Measurements from ENCODE around the gene PAQR5.
"Not testable (repeated sequence)": the region's sequence is repeated elsewhere in the genome, so short reads cannot be mapped to it uniquely, and the experiment has no call there.

The PAQR5 gene, protein sequence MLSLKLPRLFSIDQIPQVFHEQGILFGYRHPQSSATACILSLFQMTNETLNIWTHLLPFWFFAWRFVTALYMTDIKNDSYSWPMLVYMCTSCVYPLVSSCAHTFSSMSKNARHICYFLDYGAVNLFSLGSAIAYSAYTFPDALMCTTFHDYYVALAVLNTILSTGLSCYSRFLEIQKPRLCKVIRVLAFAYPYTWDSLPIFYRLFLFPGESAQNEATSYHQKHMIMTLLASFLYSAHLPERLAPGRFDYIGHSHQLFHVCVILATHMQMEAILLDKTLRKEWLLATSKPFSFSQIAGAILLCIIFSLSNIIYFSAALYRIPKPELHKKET

GRCh38 chr15:69298697-69299441 is at the start of gene PAQR5:
PAQR5 (plus strand) TSS chr15:69298912; CDS start chr15:69360081, 61,169 bp downstream.
- DNase-seq (ENCODE audit: low read depth) = no peak

DNA sequence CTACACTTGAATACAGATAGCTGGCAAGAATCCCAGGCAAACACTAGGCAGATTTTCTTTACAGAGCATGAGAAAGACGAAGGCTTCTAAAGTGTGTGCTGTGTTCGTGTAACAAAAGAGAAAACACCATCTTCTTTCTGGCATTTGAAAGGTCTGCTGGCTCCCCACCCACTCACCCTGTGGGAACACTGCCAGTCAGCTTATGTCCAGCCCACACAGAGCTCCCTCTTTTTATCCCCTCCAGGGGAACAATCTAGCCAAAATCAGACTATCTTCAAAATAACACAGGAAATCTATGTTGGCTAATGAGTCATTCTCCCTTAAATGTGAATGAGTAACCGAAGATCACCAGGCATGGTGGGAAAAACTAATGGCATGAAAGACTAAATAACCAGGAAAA is 45.6 kb upstream of the PAQR5 start:
- no peak for DNase-seq (ENCODE audit: low read depth)

- no peak for DNase-seq (ENCODE audit: low read depth)
These were observed 33.3 kb upstream of the PAQR5 start for GRCh38 chr15:69265347-69265955.

GRCh38 chr15:69271217-69271616 is 27.5 kb upstream of the PAQR5 start:
- no peak for DNase-seq (ENCODE audit: low read depth)

DNA sequence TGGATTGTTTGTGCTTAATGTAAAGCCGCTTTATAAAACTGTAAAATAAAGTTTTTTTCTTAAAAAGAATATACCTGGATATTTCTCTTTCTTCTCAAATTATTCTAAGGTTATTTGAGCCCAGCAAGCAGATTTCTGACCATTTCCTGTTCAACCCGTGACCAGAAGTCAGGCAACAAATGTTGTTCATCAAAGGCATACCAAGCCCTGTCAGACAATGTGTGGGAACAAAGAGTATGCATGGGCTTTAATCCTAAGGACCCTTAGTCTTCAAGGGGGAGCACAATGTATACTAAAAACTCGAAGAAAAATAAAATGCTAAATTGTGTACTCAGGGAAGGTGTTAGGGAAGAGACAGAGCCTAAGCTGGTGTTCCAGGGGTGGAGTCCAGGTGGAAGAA is 26.6 kb upstream of the PAQR5 start:
- no peak for DNase-seq (ENCODE audit: low read depth)

DNA sequence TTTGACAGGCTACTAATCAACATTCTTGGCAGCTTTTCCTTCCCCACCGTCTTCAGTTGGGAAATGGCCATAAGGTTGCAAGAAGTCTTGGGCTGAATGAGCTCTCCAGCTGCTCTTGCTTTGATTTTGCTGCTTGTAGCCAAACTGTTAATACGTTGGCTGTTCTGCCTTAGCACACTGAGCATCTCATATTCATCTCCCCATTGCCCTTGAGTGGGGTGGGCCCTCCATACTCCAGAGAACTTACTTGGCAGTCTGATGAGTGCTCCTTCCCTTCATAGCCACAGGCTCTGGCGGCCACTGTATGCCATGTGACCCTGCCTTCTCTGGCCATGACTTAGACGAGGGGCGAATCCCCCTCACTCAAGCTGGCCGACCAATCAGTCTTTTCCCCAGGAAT is 25.8 kb upstream of the PAQR5 start:
- no peak for DNase-seq (ENCODE audit: low read depth)

DNA sequence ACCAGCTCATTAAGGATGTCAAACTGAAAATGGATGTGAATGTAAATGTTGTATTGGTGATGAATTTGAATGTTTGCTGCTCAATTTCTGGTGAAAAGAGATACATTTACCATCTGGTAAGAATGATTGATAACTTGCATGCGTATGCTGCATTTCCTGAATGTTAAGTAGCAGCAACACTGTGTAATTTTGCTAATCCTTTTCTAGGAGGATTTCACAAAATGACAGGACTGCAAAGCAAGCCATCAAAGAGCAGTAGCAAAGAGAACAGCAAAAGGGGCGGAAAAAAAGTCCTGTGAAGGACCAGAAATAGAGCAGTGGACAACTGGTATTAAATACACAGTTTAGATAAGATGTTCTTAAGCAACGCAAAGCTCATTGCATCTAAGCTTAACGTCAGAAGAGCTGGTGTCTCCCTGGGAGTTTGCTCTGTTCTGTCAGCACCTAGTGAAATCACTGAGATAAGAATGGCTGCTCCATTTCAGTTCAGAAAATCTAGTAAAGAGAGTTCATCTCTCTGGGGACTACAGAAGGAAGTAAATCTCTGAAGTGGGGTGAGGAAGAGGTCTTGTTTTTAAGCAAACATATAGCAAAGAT is 23.5 kb upstream of the PAQR5 start:
- DNase-seq (ENCODE audit: low read depth) = no peak

GRCh38 chr15:69275933-69276560 is 22.7 kb upstream of the PAQR5 start:
- DNase-seq (ENCODE audit: low read depth) = no peak

- no peak for DNase-seq (ENCODE audit: low read depth)
These were observed 21.4 kb upstream of the PAQR5 start for GRCh38 chr15:69277316-69277715.

- DNase-seq (ENCODE audit: low read depth) = no peak
These were observed 19.1 kb upstream of the PAQR5 start for GRCh38 chr15:69279636-69280035.

DNA sequence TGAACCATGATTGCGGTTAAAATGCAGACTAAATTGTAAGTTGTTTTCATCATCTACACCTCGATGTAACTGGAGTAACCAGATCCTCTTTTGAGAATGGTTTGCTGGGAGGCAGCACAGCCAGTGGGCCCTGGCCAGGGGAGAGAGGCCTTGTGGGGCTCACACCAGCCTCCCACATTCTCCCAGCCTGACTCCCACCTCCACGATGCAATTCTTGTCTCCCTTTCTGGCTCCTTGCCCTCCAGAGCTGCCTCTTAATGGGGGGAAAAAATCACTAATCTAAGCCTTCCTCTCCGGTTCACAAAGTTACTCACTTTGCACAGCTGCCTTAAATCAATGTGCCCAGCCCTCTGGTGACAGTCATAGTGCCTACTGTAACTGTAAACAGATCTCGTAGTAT is 17.9 kb upstream of the PAQR5 start:
- no peak for DNase-seq (ENCODE audit: low read depth)

DNA sequence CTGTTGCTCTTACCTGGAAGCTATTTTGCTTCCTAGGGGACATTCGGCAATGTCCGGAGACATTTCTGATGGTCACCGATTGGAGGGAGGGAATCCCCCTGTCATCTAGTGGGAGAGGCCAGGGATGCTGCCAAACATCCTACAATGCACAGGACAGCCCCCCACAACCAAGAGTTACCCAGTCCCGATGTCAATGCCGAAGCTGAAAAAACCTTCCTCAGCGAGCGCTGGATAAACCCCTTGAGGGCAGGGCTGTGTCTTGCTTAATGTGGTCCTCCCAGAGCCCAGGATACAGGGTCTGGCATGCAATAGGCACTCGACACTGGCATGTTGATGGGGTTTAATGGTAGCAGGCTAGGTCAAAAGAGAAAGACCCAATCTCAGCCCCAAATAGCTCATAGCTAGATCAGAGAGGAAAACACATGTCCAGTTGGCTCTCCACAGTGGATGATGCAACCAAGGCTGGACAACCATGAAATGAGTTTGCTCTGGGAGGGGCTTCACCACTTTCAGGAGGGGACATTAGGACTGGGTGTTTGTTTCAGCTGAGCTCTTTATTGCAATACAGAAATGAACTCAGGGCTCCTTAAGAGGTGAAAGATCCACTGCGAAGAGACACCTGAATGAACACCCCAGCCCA is 16.5 kb upstream of the PAQR5 start:
- no peak for DNase-seq (ENCODE audit: low read depth)

DNA sequence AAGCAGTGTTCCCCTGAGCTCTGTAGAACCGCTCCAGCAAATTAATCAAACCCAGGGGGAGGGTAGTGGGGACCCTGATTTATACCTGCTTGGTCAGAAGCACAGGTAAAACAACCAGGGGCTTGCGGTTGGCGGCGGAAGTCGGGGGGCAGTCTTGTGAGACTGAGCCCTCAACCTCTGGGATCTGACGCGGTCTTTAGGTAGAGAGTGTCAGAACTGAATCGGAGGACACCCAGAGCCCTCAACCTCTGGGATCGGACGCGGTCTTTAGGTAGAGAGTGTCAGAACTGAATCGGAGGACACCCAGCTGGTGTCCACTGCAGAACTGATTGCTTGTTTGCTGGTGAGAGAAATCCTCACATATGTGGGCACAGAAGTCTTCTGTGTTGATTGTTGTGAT is 12.9 kb upstream of the PAQR5 start:
- no peak for DNase-seq (ENCODE audit: low read depth)

DNA sequence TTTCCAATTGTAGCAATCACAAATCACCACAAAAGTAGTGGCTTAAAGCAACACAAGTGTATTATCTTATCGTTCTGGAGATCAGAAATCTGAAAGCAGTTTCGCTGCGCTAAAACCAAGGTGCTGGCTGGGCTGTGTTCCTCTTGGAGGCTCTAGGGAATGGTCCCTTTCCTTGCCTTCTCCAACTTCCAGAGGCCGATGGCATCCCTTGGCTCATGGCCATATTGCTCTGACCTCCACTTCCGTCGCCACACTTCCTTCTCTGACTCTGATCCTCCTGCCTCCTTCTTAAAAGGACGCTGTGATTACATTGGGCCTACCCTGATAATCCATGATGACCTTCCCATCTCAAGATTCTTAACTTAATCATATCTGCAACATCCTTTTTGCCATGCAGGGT is 10.7 kb upstream of the PAQR5 start:
- no peak for DNase-seq (ENCODE audit: low read depth)

- DNase-seq (ENCODE audit: low read depth) = no peak
These were observed 10.0 kb upstream of the PAQR5 start for GRCh38 chr15:69288531-69289341.

GRCh38 chr15:69289342-69290146 is 9.2 kb upstream of the PAQR5 start:
- no peak for DNase-seq (ENCODE audit: low read depth)

GRCh38 chr15:69290346-69291164 is 8.2 kb upstream of the PAQR5 start:
- DNase-seq (ENCODE audit: low read depth) = no peak

- not testable (repeated sequence) for DNase-seq (ENCODE audit: low read depth)
These were observed 7.1 kb upstream of the PAQR5 start for GRCh38 chr15:69291651-69292050.

GRCh38 chr15:69292826-69293420 is 5.8 kb upstream of the PAQR5 start:
- no peak for DNase-seq (ENCODE audit: low read depth)
